NCI-H2227 (cell line): ENCODE measurements around the gene ZDHHC8.

ENCODE experiments used
- DNase-seq: peaks from one replicate; lab custom pipeline; 2025; ENCODE audit not compliant: unreplicated experiment; lab: John Stamatoyannopoulos, UW

Gene ZDHHC8

DNA sequence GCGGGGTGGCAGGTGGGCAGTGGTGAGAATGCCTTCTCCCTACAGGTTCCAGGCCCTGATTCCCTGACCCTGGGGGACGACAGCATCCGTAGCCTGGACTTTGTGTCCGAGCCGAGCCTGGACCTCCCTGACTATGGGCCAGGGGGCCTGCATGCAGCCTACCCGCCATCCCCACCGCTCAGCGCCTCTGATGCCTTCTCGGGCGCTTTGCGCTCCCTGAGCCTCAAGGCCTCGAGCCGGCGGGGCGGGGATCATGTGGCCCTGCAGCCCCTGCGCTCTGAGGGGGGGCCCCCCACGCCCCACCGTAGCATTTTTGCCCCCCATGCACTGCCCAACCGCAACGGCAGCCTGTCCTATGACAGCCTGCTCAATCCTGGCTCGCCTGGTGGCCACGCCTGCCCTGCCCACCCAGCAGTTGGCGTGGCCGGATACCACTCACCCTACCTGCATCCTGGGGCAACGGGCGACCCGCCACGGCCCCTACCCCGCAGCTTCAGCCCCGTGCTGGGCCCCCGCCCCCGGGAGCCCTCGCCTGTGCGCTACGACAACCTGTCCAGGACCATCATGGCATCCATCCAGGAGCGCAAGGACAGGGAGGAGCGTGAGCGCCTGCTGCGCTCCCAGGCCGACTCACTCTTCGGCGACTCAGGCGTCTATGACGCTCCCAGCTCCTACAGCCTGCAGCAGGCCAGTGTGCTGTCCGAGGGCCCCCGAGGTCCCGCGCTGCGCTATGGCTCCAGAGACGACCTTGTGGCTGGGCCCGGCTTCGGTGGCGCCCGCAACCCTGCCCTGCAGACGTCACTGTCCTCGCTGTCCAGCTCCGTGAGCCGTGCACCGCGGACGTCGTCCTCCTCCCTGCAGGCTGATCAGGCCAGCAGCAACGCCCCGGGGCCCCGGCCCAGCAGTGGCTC lies 11.4 kb downstream of the ZDHHC8 start:
- no peak for DNase-seq

DNA sequence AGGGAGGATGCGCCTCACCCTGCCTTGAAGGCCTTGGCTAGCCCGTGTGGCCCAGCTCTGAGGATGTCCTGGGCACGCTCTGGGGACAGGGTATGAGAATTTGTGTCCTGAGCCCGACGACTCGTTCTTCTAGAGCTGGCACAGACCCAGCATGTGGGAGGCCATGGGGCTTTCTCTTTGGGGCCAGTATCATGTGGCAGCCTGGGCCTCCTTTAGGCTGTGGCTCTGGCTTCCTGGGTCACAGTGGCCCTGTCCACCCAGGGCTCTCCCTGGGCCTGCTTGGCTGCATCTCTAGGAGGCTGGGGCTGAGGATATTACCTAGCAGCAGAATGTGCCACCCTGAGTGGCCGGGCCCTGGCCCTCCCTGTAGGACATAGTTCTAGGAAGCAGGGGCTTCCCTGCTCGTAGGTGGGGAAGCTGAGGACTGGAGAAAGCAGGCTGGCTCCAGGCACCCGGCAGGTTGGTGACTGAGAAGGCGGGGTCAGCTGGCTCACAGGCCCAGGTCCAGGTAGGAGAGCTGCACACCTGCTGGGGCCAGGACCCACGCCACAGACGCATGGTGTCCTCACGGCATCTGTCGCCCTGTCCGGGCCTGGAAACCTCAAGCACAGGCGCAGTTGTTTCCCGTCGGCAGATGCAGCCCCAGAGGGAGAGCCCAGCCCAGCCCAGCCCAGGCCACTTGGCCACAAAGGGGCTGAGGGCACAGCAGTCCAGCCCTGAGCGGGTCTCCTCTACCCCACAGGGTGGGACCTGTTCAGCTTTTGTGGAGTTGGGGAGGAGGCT lies 12.5 kb downstream of the ZDHHC8 start:
- DNase-seq, result no peak

DNA sequence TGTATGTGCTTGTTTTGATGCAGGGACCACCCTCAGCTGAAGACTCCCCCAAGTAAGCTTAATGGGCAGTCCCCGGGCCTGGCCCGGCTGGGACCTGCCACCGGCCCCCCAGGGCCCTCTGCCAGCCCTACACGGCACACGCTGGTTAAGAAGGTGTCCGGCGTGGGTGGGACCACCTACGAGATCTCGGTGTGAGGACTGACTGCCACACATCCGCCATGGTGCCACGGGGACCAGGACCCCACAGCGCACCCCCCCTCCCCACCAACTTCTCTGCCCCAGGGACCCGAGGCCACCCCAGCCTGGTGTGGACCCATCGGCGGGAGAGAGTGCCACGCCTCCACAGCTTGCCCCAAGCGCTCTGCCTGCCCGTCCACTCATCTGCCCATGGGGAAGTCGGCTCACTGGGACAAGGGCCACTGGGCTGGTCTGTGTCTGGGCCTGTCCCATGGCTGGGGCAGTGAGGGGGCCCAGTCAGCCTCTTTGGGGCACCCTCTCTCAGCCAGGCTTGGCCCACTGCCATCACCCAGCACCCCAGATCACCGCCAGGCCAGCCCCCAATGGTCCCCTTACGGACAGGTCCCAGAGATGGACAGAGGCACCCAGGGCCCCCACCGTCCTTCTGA lies 13.7 kb downstream of the ZDHHC8 start:
- DNase-seq, result no peak

DNA sequence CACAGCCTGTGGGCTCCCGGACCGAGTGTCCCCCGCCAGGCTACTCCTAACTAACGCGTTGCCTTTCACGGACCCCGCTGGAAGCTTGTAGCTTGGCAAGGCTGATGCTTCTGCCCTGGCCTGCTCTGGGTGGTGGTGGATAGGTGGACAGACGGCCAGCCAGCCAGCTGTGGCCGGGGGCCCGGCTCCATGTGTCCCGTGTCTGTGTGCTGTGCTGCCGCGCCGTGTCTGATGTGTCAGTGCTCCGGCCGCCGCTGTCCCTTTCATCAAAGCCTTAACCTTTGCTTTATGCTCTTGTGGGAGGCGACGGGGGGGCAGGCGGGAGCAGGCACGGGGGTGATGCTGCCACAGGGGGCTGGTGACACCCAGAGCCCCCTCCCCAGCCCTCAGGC lies 14.2 kb downstream of the ZDHHC8 start:
- no peak for DNase-seq

DNA sequence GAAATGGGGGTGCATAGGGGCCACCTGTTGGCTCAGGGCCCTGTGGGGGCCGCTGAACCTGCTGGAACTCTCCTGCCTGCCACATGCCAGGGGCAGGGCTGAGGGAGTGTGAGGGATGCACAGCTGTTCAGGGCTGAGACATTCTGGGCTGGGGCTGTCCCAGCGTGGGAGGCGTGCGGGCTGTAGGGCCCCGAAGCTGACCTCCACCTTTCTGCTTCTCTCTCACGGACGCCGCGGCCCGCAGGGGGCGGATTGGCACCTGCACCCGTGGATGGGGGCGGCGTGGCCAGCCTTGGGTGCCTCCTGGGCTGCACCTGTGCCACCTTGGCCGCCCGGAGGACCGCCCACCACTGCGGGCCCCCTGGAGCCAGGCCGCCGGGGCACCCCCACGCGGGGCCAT lies 15.2 kb downstream of the ZDHHC8 start:
- no peak for DNase-seq

DNA sequence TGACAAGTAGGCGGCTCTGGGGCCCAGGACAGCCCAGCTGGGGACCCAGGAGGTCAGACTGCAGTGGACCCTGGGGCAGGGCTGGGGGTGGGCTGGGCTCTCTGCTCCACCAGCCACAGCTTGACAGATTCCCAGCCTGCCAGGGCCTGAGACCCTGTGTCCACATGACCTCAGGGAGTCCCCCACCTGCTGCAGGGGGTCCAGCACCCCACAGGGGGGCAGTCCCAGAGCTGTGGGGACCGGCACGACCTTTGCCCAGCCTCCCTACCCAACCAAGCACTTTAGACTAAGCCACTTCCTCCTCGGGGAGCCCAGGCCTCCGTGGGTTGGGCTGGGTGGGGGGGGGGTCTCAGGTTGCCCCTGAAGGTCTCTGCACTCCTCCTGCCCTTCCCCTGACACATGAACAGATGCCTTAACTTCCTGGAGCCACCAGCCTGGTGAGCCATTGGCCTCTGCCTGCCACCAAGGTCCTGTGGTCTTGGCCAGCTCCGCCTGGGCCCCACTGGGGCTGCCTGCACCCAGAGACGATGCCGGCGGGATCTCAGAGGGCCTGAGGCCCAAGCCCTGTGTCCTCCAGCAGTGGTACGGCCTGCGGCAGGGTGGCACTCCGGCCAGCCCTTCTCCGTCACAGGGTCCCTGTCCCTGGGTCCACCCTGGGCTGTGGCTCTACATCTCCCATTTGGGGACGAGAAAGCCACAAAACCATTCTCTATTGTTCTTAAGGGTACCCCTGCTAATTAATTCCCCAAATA lies 15.8 kb downstream of the ZDHHC8 start:
- DNase-seq, result no peak

DNA sequence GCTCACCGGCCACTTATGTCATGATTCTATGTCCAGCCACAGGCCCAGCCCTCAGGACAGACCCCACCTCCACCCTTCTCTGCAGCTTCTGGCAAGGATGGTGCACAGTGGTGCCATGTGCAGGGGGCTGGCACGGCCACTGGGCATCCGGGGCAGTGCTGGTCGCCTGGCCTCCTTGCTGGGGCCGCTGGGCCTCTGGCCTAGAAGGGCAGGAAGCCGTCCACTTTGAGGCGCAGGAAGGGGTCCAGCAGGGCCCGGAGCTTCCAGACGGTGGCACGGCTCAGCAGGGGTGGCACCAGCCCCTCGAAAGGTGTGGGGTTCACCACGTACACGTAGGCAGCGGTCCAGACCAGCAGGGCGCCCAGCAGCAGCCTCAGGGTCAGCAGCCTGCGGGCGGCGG lies 16.8 kb downstream of the ZDHHC8 start:
- DNase-seq, result no peak

DNA sequence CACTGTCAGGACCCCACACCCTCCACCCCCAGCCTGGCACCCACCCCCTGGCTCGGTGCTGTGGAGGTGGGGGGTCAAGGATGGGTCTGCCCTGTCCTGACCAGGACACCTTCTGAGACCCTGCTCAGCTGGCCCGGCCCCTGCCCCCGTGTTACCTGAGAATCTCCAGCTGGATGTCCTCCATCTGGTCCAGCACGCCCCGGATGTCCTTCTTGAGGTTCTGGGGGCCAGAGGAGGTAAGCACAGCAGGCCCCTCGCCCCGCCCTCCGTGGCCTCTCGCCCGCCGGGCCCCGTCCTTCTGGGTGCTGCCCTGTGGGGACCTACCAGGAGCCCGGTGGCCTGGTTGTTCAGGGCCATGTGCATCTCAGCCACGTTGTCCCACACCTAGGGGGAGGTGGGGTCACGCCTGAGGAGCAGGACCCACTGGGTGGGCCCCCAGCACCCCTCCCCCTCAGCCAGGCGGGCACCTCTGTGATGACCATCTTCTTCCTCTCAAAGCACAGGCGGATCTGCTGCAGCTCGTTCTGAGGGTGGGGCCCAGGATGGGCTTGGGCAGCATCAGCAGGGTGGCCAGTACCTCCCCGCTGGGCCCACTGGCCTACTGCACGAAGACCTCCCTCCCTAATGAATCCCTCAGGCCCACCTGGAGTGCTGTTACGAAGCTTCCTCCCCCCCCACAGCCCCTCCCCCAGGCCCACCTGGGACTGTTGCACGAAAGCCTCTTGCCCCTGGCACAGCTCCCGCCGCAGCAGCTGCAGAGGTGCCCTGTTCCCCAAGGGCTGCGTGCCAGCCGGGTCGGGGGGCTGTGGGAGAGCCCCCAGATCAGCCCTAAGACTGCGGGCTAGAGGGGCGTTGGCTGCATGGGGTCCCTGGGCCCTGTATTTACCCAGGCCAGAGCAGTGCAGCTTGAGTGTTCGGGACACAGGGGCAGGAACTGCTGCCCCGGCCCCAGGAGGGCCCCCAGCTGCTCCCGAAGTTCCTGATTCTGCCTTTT lies 17.9 kb downstream of the ZDHHC8 start:
- DNase-seq, result no peak

DNA sequence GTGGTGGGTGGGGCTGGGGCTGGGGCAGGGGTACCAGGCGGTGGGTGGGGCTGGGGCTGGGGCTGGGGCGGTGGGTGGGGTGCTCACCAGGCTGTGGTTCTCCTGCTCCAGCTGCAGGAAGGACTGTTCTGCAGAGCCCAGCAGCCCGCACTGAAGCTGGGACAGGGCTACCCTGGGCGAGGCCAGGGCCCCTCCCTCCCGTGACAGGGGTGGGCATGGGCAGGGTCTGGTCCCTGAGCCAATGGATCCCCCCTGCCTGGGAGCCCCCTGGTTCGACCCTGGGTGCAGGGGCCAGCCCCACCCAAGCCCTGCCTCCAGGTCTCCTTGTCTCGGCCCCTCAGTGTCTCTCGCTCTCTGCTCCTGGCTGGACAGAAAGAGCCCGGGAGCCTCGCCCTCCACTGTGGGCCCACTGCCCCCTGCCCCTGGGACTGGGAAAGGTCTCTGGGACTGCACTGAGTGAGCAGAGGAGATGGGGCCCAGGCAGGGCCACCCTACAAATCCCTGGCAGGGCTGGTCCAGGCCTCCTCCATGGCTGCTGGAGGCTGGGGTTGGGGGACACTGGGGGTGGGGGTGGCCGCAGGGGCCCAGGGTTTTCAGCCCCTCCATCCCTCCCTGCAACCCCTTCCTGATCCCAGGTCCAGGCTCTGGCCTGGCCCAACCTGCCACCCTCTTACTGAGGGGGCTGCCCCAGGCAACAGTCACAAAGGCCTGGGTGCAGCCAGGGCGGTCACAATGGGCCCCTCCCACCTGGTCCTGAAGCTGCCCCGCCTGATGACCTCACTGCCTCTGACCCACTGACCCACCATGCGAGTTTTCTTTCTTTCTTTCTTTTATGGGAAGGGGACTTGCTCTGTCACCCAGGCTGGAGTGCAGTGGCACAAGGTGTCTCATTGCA lies 19.0 kb downstream of the ZDHHC8 start, which contains the start of gene CCDC188:
TSS of gene CCDC188 (minus strand) at position 675 of the 895 bp plus-strand sequence. CDS start at position 606, 69 bp downstream.
- DNase-seq, result no peak

DNA sequence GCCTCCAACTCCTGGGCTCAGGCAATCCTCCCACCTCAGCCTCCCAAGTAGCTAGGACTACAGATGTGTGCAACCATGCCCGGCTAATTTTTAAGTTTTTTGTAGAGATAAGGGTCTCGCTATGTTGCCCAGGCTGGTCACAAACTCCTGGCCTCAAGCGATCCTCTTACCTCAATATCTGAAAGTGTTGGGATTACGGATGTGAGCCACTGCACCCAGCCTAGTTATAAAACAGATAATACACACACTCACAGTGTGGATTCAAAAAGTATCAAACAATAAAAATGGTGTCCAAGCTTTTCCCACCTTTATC lies 19.6 kb downstream of the ZDHHC8 start:
- DNase-seq, result no peak

DNA sequence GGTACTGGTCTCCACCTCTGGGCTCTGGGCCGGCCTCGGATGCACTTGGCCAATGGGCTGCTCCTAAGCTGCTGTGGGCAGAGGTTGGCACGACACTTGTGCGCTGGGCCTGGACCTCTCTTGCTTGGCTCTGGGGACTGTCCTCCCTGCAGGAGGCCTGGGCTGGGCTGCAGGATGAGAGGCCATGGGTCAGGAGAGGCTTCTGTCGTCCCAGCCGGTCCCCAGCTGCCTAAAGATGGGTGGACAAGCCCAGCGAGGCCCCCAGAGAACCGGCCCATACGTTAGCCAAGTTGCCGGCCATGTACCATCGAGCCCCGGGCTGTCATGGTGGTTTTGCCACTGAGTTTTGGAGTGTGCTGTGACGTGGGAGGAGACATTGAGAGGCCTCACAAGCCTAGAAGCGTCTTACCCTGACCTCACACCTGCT lies 20.9 kb downstream of the ZDHHC8 start:
- no peak for DNase-seq

DNA sequence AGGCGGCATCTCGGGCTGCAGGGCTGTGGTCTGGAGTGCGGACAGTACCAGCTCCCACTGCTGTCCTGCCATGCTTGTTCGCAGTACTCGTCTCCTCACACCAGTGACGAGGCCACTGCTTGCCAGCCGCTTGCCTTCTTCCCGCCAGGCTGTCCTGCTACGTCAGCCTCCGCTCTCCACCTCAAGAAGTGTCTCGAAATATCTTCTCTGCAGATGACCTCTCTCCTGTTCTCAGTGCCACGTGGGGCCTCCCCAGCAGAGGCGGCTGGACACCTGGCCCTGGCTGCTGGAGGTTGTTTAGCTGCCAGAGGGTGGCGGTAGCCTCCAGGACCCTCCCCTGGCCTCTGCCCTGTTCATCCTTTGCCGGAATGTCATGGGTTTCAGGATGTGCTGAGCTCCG lies 22.3 kb downstream of the ZDHHC8 start:
- DNase-seq, result peak; percentile 20

DNA sequence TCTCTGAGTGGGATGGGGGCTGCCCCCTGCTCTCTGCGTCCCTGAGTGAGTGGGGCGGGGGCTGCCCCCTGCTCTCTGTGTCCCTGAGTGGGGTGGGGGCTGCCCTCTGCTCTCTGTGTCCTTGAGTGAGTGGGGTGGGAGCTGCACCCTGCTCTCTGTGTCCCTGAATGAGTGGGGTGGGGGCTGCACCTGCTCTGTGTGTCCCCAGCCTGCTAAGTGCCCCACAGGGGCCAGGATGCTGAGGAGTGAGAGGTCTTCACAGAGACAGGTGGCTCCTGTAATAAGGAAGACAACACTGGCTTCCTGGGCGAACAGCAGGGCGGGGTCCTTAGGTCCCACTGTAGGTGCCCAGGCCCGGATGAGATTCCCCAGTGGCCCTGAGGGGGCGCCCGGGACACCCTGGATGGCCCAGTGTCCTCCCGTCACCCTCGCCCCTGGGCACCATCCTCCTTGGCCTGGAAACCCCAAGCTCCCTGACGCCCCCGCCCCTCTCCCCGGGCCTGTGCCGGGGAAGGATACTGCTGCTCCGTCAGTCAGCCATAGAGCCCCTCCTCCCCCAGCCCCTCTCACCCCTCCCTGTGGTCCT lies 23.1 kb downstream of the ZDHHC8 start:
- DNase-seq, result peak; percentile 69

DNA sequence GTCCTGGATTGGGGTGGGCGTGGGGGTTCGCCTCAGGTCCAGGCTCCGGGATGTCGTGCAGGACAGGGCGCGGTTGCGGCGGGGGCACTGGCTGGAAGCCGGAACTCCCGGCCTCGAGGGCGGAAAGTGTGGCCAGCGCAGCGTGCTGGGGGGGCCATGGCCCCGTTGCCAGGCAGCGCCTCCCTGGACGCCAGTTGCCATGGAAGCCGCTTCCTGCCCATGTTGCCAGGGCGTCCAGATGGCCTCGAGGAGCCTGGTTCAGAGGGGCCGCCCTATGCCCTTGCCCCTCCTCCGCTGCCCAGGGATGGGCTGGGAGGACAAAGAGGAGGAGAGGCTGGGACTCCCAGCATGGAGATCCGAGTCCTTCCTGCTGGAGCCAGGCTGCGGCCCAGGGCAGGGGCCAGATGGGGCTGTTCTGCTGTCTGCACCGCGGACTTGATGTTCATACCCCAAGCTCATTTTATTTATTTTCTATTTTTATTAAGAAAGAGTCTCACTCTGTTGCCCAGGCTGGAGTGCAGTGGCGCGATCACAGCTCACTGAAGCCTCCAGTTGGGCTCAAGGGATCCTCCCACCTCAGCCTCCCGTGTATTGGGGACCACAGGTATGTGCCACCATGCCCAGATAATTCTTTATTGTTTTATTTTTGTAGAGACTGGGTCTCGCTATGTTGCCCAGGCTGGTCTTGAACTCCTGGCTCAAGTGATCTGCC lies 23.9 kb downstream of the ZDHHC8 start:
- peak; percentile 89 for DNase-seq

DNA sequence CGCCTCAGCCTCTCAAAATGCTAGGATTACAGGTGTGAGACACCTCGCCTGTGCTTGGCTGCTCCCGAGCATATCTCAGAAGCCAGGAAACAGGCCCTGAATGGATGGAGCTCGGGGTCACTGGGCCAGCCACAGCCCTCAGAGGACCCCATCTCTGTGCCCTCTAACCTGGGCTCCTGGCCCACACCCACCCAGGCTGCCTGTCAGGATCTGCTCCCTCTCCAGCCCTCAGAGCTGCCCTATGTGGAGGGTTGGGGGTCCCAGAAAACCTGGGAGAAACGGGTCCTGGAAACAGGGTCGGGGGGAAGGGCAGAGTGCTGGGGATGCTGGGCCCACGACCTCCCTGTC lies 24.4 kb downstream of the ZDHHC8 start:
- no peak for DNase-seq

DNA sequence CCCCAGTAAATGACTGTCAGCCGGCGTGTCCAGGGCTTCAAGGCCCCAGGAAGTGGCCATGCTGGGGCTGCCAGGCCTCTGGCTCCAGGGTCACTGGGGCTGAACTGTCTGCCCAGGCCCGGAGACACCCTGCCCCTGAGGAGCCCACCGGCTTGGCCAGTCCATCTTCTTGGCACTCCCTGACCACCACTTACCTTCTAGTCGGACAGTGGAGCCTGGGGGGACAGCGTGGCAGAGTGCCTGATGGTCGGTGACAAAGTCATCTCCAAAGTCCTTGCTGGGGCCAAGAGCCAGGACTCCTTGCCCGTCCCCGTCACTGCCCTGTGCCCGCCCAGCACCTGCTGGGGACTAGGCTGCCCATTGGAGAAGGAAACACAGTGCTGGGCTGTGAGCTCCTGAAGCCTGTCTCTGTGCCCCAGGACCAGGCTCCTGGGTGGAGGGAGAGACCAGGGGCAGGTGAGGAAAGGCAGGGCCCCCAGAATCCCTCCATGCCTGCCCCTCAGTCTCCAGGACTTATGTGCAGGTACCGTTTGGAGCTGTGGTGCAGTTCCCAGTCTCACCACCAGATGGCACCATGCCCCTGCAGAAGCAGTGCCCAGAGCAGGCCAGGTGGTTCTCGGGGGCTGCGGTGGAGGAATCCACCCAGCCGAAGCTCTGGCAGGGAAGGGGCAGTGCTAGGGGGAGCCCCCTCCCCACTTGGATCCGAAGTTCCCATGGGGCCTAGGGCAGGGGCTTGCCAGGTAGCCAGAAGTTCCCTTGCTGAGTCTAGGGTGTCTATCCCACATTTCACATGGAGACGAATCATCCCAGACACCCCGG lies 25.2 kb downstream of the ZDHHC8 start:
- DNase-seq, result peak; percentile 90
